Upper lobe of left lung (tissue), 6 donors: ENCODE results near the gene SPATA2L. TPM values are rescaled to one million over a fixed set of nuclear protein-coding genes. Genes with fewer than 3 reads are reported as not detected.

Experiments
- ATAC-seq, 2 donors: fragments of 200-7000 bp; cut with Tn5 transposase; one replicate each; pipeline ENCODE4 v1.9.1; 2022; ENCODE audit warnings: mild to moderate bottlenecking in 2 of 2, moderate library complexity in 2 of 2; ENCODE audit not compliant: low FRiP score in 2 of 2
- DNase-seq, 2 donors: peaks; one replicate each; pipeline ENCODE4 v3.0.0-alpha.2; 2019 to 2020
- H3K27ac ChIP-seq, 4 donors: fragments of 200-600 bp; sonication (generic); one replicate each; pipeline ENCODE4 v1.5.1; 2016 to 2019
- H3K27me3 ChIP-seq, 4 donors: fragments of 200-600 bp; sonication (generic); one replicate each; pipeline ENCODE4 v1.5.1; 2017 to 2019
- H3K36me3 ChIP-seq, 4 donors: fragments of 200-600 bp; sonication (generic); one replicate each; pipeline ENCODE4 v1.5.1; 2016 to 2019
- H3K4me1 ChIP-seq, 4 donors: fragments of 200-600 bp; sonication (generic); one replicate each; pipeline ENCODE4 v1.5.1; 2018 to 2019
- H3K4me3 ChIP-seq, 4 donors: fragments of 200-600 bp; sonication (generic); one replicate each; pipeline ENCODE4 v1.5.1; 2017 to 2019; ENCODE audit warnings: mild to moderate bottlenecking in 2 of 4, moderate library complexity in 1 of 4
- H3K9me3 ChIP-seq, 4 donors: fragments of 200-600 bp; sonication (generic); one replicate each; pipeline ENCODE4 v1.5.1; 2018 to 2019
- EP300 ChIP-seq, 4 donors: sonication (generic); formaldehyde crosslinking; IDR thresholded peaks; one replicate each; pipeline ENCODE4 v1.5.1; 2017; ENCODE audit warnings: antibody characterized with exemption in 4 of 4, control low read depth in 2 of 4
- POLR2A ChIP-seq, 4 donors: fragments of 450-650 bp; IDR thresholded peaks; one replicate each; pipeline ENCODE4 v1.5.1; 2016 to 2017; ENCODE audit warnings: antibody characterized with exemption in 4 of 4, mild to moderate bottlenecking in 2 of 4
- POLR2AphosphoS5 ChIP-seq, 2 donors: sonication (generic); formaldehyde crosslinking; IDR thresholded peaks; one replicate each; pipeline ENCODE4 v1.5.1; 2017; ENCODE audit warnings: antibody characterized with exemption in 2 of 2
- WGBS, 2 donors: methylation state at CpG; one replicate each; pipeline ENCODE4 v1.1.5; 2017 to 2018; 5-methylcytosine and 5-hydroxymethylcytosine counted together
- total RNA-seq, 6 donors: library from RNA; depleted of rRNA in 4 of 6; stranded (reverse); fragments of >200 nt in 4 of 6; gene quantifications; one replicate each; pipeline versions ENCODE4 v1.1.0 to v1.2.1, GENCODE V29; 2016 to 2021
- TF ChIP-seq, protein P1 (sequence below), 6 experiments: fragments of 450-650 bp in 4 of 6; fragments of 200-600 bp in 2 of 6; sonication (generic) in 2 of 6; IDR thresholded peaks; one replicate each; pipeline ENCODE4 v1.5.1; 2016 to 2019; ENCODE audit warnings: antibody characterized with exemption in 6 of 6
- donor health status: DM: no; HTN: no; CAD: no; lungs with moderate emphysema.
- donor health status: DM: no; HTN: yes; CAD: no; lungs with severe emphysema.

Gene SPATA2L
- total RNA-seq, 6 donors from 2014 or later, result 11.5 to 49.3 (median 26.5) TPM

DNA sequence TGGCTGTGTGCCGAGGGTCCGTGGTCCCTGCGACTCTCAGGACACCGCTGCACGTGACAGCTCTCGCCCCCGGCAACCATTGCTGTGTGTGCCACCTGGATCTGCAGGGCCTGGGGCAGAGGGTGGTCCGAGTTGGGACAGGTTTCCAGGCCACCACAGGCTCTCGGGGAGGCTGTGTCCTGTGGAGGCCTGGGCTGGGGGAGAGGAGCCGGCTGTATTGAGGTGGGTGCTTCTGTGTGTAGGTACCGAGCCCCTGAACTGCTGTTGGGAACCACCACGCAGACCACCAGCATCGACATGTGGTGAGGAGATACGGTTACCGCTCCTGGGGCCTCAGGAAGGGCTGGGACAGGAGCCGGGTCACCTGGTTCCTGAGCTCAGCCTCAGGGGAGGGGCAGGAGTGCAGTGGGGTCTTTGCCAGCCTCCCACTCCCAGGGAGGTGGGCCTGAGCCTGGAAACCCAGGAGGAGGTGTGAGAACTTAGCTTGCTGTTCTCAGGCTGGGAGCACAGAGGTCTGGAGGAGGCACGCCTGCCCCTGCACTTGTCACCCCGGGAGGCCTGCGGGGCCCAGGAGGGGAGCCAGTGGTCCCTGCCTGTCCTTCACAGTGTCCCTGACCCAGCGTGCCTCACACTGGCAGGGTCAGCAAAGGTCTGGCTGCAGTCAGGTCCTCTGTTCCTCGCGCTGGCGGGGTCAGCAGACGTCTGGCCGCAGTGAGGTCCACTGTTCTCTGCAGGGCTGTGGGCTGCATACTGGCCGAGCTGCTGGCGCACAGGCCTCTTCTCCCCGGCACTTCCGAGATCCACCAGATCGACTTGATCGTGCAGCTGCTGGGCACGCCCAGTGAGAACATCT lies 7.3 kb downstream of the SPATA2L start:
- Histone ChIP-seq H3K9me3 (no peaks in the 10 kb centered on the region), H3K27me3 (no peaks in the 10 kb centered on the region), H3K4me1 (peaks cover 0 to 11% (median 0%) of the 10 kb centered on the region in 4 donors), H3K4me3 (no peak overlapping the region), H3K36me3 (peaks cover 5 to 83% (median 63%) of the 10 kb centered on the region in 4 donors), H3K27ac (no peak overlapping the region)
- ATAC-seq (no peak), DNase-seq (no peak)
- WGBS, 2 donors, result 90 to 100% methylated on average over 9 to 29 of the region's 32 CpGs
- TF ChIP-seq POLR2AphosphoS5 (IDR thresholded peaks at IDR 0.05), result no peak
- no peak for TF ChIP-seq POLR2A (IDR thresholded peaks at IDR 0.05)
- TF ChIP-seq, protein P1, sequence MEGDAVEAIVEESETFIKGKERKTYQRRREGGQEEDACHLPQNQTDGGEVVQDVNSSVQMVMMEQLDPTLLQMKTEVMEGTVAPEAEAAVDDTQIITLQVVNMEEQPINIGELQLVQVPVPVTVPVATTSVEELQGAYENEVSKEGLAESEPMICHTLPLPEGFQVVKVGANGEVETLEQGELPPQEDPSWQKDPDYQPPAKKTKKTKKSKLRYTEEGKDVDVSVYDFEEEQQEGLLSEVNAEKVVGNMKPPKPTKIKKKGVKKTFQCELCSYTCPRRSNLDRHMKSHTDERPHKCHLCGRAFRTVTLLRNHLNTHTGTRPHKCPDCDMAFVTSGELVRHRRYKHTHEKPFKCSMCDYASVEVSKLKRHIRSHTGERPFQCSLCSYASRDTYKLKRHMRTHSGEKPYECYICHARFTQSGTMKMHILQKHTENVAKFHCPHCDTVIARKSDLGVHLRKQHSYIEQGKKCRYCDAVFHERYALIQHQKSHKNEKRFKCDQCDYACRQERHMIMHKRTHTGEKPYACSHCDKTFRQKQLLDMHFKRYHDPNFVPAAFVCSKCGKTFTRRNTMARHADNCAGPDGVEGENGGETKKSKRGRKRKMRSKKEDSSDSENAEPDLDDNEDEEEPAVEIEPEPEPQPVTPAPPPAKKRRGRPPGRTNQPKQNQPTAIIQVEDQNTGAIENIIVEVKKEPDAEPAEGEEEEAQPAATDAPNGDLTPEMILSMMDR (IDR thresholded peaks at IDR 0.05), result no peak
- no peak for TF ChIP-seq EP300 (IDR thresholded peaks at IDR 0.05)

DNA sequence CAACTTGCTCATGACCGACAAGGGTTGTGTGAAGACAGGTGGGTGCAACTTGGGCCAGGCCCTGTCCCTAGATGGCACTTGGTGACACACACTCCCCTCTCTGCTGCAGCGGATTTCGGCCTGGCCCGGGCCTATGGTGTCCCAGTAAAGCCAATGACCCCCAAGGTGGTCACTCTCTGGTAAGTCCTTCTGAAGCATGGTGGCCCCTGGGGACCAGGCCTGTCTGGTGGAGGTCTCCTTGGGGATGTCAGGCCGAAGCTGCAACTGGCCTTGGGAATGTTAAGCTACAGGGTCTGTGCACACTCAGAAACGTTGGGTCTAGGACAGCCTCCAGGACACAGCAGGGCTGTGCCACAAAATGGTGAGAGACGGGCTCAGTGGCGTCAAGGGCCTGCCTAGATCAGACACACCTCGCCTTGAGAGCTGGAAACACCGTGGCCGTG lies 8.2 kb downstream of the SPATA2L start:
- ATAC-seq, result no peak
- H3K36me3 ChIP-seq, result peaks cover 5 to 83% (median 63%) of the 10 kb centered on the region in 4 donors

DNA sequence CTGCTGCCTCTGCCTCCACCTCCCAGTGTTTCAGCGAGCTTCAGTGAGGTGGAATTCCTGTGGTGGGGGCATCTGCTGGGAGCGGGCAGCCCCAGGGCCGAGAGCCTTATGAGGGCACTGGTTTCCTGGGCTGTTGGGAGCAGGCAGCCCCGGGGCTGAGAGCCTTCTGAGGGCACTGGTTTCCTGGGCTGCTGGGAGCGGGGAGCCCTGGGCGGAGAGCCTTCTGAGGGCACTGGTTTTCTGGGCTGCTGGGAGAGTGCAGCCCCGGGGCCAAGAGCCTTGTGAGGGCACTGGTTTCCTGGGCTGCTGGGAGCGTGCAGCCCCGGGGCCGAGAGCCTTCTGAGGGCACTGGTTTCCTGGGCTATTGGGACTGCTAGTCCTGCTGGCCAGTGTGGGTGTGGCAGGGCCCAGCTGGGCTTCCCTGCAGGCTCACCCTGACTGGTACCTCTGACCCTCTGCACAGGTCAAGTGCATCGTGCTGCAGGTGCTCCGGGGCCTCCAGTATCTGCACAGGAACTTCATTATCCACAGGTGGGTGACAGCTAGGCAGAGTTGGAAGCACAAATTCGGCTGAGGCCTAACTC lies 9.4 kb downstream of the SPATA2L start:
- H3K27ac ChIP-seq, result no peak overlapping the region
- DNase-seq (no peak), ATAC-seq (no peak)
- H3K9me3 ChIP-seq, result no peaks in the 10 kb centered on the region
- H3K4me1 ChIP-seq, result peaks cover 7 to 23% (median 8%) of the 10 kb centered on the region in 4 donors
- H3K4me3 ChIP-seq, result no peak overlapping the region
- H3K27me3 ChIP-seq, result no peaks in the 10 kb centered on the region
- H3K36me3 ChIP-seq, result peaks cover 5 to 71% (median 53%) of the 10 kb centered on the region in 4 donors
- TF ChIP-seq EP300 (IDR thresholded peaks at IDR 0.05) (no peak), POLR2A (IDR thresholded peaks at IDR 0.05) (no peak), POLR2AphosphoS5 (IDR thresholded peaks at IDR 0.05) (no peak)
- TF ChIP-seq, protein P1 (IDR thresholded peaks at IDR 0.05), result no peak
- WGBS, 2 donors, result 92 to 97% methylated on average over 6 to 12 of the region's 13 CpGs

More for the DNA sequence above, 8.2 kb downstream of the SPATA2L start:
- H3K27ac ChIP-seq, result no peak overlapping the region
- no peak for TF ChIP-seq POLR2AphosphoS5 (IDR thresholded peaks at IDR 0.05)
- TF ChIP-seq, protein P1 (IDR thresholded peaks at IDR 0.05), result no peak
- TF ChIP-seq EP300 (IDR thresholded peaks at IDR 0.05), result no peak
- no peak for TF ChIP-seq POLR2A (IDR thresholded peaks at IDR 0.05)
- 91 to 92% methylated on average over 5 to 11 of the region's 11 CpGs for WGBS, 2 donors
- no peak for DNase-seq
- H3K4me3 ChIP-seq, result no peak overlapping the region
- no peaks in the 10 kb centered on the region for H3K27me3 ChIP-seq
- peaks cover 0 to 11% (median 0%) of the 10 kb centered on the region in 4 donors for H3K4me1 ChIP-seq
- H3K9me3 ChIP-seq, result no peaks in the 10 kb centered on the region

DNA sequence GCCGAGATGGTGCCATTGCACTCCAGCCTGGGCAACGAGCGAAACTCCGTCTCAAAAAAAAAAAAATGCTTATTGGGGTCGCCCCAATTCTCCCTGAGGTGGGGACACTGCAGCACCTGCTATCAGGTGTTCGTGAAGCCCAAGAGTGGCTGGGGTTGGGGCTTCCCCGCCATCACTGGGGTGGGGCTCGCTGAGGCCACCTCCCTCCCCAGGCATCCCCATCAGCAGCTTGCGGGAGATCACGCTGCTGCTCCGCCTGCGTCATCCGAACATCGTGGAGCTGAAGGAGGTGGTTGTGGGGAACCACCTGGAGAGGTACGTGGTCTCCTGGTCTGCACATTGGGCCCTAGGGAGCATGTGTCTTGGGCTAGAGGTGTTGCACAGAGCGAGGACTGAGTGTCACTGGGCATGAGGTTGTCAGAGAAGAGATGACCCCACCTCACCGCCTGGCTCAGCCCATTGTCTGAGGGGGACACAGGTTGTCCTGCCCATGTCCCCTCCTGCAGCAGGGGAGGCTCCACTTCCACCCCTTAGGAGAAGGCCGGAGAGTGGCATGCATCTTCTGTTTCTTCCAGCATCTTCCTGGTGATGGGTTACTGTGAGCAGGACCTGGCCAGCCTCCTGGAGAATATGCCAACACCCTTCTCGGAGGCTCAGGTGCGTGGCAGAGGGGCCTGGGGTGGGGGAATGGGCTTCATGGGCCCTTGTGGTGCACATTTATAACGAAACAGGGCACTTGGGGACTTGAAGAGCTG lies 10.1 kb downstream of the SPATA2L start:
- WGBS, 2 donors, result 95 to 96% methylated on average over 19 to 21 of the region's 21 CpGs
- Histone ChIP-seq H3K9me3 (no peaks in the 10 kb centered on the region), H3K4me1 (peaks cover 7 to 23% (median 9%) of the 10 kb centered on the region in 4 donors), H3K27me3 (no peaks in the 10 kb centered on the region), H3K4me3 (no peak overlapping the region), H3K27ac (no peak overlapping the region), H3K36me3 (peaks cover 5 to 64% (median 50%) of the 10 kb centered on the region in 4 donors)
- ATAC-seq, result no peak
- no peak for TF ChIP-seq POLR2AphosphoS5 (IDR thresholded peaks at IDR 0.05)
- TF ChIP-seq EP300 (IDR thresholded peaks at IDR 0.05), result no peak
- TF ChIP-seq POLR2A (IDR thresholded peaks at IDR 0.05), result no peak
- TF ChIP-seq, protein P1 (IDR thresholded peaks at IDR 0.05), result no peak
- DNase-seq, result no peak
